Hypothalamus (tissue), 51 donors: Measurements from ENCODE around the gene ANKRD66.

Experiments
- DNase-seq, 51 donors: peaks; one replicate each; lab custom pipeline; 2025; lab: John Stamatoyannopoulos, UW

ANKRD66 gene

DNA sequence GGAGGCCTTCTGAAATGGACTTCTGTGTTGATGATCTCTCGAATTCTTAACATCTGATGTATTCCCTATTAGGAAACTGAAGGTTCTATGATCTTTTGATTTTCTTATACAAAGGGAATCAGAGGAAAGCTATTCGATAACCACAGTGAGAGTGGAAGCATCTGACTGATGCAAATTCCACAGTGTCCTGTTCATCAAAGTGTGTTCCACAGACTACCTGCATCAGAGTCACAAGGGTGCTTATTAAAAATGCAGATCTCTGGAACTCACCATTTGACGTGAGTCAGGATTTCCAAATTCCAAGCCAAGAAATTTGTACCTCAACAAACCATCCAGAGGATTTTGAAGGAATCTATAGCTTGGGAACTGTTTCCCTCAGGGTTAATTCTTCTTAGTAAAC lies 42.1 kb downstream of the ANKRD66 start:
- DNase-seq: no peak

DNA sequence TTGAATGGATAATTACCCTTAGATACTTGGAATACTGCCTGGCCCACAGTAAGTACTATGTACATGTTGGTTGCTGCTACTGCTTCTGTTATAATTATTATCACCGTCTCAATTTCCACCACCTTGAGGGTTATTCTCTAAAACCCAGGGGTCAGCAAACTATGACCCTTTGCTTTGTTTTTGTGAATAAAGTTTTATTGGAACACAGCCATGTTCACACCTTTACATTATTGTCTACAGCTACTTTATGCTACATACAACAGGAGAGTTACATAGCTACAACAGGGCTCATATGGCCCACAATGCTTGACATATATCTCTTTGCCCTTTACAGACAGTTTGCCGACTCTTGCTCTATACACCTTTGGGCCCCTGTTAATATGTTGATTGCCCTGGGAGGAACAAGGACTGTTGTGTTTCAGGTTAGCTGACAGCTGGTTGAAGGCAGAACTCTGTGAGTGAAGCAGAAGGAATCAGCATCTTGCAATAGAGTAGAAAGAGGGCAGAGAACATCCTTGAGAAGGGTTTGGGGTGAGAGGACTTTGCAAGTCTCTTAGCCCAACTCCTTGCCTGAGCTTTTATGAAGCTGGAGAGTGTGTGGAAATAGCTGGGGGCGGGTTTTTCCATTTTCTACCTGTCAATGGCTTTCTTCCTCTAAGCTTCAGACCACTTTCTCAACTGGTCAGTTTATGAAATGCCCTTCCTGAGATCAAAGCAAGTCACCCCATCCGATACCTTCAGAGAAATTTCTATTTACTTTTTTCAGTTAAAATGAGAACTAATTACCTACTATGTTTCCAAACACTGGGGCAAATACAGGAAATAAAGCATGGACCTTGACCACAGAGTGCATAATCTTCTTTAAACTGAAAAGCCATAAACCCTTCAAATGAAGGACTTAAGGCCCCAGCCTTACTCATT lies 43.0 kb downstream of the ANKRD66 start:
- DNase-seq: no peak

DNA sequence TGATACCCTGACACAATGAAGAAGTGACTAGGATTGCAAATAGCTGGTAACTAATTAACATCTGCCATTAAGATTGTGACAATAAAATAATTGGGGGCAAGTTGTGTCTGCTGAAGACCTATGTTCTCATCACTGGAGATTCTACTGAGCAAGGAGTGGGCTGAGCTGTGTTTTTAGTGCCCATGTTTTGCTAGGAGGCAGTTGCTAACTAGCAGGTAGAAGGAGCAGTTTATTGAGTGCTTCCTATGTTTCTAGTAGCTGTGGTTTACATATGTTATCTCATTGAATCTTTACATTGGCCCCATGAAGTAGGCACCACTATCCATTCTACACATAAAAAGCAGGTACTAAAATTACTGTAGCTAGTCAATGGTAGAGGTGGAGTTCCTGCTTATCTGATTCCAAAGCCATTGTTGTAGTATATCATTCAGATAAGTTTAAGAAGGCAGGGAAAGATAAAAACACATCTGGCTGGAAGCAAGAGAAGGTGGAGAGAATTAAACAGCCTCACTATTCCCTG lies 43.7 kb downstream of the ANKRD66 start:
- DNase-seq: no peak

GRCh38 chr6:46792635-46793034 lies 45.9 kb downstream of the ANKRD66 start:
- DNase-seq: no peak

- no peak for DNase-seq
Observed at GRCh38 chr6:46793138-46793537, 46.4 kb downstream of the ANKRD66 start, which contains the start of gene MEP1A. Gene MEP1A, plus strand, starts transcription at chr6:46793389. Its CDS starts 10 bp downstream, at chr6:46793399.

- DNase-seq: no peak
Observed at GRCh38 chr6:46794068-46794467, 47.3 kb downstream of the ANKRD66 start.

- DNase-seq: no peak
Observed at GRCh38 chr6:46795816-46796215, 49.1 kb downstream of the ANKRD66 start.

DNA sequence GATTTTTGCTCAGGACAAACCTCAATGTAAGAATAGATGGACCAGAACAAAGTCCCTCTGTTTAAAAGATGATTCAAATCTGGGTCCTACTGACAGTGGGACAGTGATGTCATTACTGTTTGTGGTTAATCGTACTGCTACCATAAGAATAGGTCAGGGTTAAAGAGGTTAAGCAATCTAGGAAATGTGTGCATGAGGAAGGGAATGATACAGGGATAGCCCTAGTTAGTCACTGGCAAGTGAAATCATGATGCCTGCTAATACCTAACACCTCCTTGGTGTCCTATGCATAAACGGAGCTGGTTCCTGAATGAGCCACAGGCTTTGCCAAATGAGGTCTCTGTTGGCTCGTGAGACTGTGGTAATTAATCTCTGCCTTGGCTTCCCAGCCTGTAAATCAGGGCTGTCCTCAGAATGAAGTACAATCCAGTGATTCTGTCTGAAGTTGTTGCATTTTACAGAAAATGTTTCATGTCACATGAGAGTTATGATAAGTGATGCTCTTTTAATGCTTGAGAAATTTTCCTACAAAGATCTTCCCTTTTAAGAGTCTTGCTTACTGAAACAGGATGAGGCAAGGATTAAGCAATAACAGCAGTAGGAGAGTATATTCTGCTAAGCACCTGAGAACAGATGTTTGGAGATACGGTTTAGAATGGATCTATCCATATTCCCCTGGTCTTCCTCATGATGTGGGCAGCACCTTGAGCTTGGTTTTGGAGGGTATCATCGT lies 50.3 kb downstream of the ANKRD66 start:
- DNase-seq: no peak

DNA sequence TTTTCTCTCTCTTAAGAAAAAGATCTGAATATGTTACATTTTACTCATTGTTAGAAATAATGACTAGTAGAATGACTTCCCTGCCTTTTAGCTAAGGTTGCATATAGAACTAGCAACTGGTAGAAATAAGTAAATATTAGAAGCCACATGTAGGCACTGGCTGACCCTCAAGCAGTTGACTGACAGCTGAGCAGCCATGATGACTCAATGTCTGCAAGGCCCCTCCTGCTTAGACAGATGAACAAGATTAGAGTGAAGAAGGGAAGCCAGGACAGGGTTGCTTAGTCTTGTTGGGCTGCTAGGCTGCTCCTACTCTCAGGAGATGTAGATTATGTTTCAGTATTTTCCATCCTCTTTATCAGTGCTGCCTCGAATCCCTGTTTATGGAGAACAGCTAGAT lies 52.9 kb downstream of the ANKRD66 start:
- DNase-seq: no peak

DNA sequence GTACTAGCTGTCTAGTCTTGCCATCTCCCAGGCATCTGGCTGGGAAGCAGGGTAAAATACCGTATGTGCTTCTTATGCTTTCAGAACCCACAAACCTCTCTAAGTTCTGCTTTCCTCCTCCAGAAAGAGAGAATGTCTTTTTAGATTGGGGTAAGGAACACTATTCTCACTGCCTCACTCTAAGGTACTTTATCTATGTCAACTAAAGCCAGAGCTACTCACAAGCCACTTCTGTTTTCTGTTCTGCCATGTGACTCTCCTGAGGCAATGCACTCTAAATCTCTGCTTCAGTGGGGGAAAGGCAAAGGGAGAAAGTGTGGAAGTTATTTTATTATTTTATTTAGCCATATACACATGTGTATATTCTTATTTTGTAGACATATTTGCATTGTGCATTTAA lies 62.1 kb downstream of the ANKRD66 start:
- DNase-seq: no peak
